Colonic mucosa (tissue), 4 donors: ENCODE data around the gene KRT84. TPM values are rescaled to one million over a fixed set of nuclear protein-coding genes. Genes with fewer than 3 reads are reported as not detected.

Source experiments
- DNase-seq: peaks from one replicate; pipeline ENCODE4 v3.0.0-alpha.2; 2020
- H3K27ac ChIP-seq: fragments of 200-600 bp; one replicate; pipeline ENCODE4 v1.8.0; 2021
- H3K27me3 ChIP-seq: fragments of 200-600 bp; one replicate; pipeline ENCODE4 v1.8.0; 2021
- H3K36me3 ChIP-seq: fragments of 200-600 bp; one replicate; pipeline ENCODE4 v1.8.0; 2021
- H3K4me1 ChIP-seq: fragments of 200-600 bp; one replicate; pipeline ENCODE4 v1.8.0; 2021; ENCODE audit warnings: mild to moderate bottlenecking
- H3K4me3 ChIP-seq: fragments of 200-600 bp; one replicate; pipeline ENCODE4 v1.8.0; 2021
- H3K9ac ChIP-seq, 2 donors: one replicate each; pipeline ENCODE4 v1.7.0; 2013; ENCODE audit warnings: control low read depth in 2 of 2, low read depth in 2 of 2, low read length in 2 of 2
- H3K9me3 ChIP-seq: fragments of 200-600 bp; one replicate; pipeline ENCODE4 v1.8.0; 2021
- intact Hi-C: fragments of 100-400 bp; cut with DNase I; formaldehyde crosslinking; loops from one replicate; pipeline ENCODE4 v1.14.1; 2022
- total RNA-seq, 2 donors: library from RNA; stranded (reverse); fragmentation: NEBNext Ultra II Directional in 1 of 2; extraction: Animal tissue kit (Norgen Biotek cat#: 25700) in 1 of 2; gene quantifications; one replicate each; pipeline ENCODE4 v1.2.1, GENCODE V29; 2021
- TF ChIP-seq, protein P1 (sequence below): fragments of 200-600 bp; IDR thresholded peaks from one replicate; pipeline ENCODE4 v1.8.0; 2022; ENCODE audit warnings: antibody characterized with exemption, mild to moderate bottlenecking
- donor health status: healthy.
- donor health status: DM: no; HTN: no; CAD: no.
- donor health status: DM: no; HTN: no; CAD: no.

Gene KRT84
- total RNA-seq: not detected

GRCh38 chr12:52385226-52385702 lies at the start of gene KRT84:
Gene KRT84, minus strand, starts transcription at chr12:52385652. Its CDS starts 67 bp downstream, at chr12:52385585.
- Histone ChIP-seq H3K9ac (no peak within 1 kb of the TSS), H3K27ac (no peak within 1 kb of the TSS), H3K4me3 (no peak within 1 kb of the TSS), H3K36me3 (no peaks in the 10 kb centered on the region), H3K4me1 (no peaks in the 10 kb centered on the region), H3K27me3 (no peaks in the 10 kb centered on the region), H3K9me3 (no peaks in the 10 kb centered on the region)
- DNase-seq: no peak
- intact Hi-C loops: no loop called here
- TF ChIP-seq, protein P1, sequence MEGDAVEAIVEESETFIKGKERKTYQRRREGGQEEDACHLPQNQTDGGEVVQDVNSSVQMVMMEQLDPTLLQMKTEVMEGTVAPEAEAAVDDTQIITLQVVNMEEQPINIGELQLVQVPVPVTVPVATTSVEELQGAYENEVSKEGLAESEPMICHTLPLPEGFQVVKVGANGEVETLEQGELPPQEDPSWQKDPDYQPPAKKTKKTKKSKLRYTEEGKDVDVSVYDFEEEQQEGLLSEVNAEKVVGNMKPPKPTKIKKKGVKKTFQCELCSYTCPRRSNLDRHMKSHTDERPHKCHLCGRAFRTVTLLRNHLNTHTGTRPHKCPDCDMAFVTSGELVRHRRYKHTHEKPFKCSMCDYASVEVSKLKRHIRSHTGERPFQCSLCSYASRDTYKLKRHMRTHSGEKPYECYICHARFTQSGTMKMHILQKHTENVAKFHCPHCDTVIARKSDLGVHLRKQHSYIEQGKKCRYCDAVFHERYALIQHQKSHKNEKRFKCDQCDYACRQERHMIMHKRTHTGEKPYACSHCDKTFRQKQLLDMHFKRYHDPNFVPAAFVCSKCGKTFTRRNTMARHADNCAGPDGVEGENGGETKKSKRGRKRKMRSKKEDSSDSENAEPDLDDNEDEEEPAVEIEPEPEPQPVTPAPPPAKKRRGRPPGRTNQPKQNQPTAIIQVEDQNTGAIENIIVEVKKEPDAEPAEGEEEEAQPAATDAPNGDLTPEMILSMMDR: no peak

DNA sequence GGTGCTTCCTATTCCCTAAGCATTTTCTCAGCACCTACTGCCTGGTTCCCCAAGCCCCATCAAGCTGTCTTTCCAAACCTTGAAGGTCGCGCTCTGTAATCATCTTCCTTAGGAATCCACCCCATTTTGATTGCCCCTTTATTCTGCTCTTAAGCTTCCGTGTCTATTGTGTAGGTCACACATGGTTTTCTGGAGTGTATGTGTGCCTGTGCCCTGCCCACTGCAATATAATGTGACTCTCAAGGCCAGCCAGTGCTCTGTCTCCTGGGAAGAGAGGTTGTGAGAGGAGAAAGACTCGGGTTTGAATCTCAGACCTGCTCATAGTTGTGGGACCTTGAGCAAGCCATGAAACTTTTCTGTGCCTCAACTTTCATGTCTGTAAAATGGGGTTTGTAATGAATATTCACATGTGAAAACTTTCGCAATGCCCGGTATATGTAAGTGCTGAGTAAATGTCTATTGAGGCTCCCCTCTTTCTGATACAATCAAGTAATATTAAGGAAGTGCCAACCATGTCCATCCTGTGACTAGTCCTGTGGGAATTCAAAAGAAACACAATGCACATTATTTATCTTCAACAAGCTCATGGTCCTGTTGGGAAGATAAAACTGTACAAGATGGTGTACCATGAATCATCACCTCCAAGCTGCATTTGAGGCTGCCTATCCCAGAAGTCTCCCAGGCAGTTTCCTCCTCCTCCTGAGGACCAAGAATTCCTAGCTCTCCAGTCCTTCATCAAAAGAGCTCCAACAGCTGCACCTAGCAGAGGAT lies 49.5 kb upstream of the KRT84 start:
- Histone ChIP-seq H3K27me3 (no peaks in the 10 kb centered on the region), H3K27ac (no peak overlapping the region), H3K9ac (no peak overlapping the region), H3K36me3 (no peaks in the 10 kb centered on the region), H3K9me3 (no peaks in the 10 kb centered on the region), H3K4me1 (no peaks in the 10 kb centered on the region), H3K4me3 (no peak overlapping the region)
- intact Hi-C loops: no loop called here
- TF ChIP-seq, protein P1: no peak
- no peak for DNase-seq

- intact Hi-C loops: no loop called here
- TF ChIP-seq, protein P1: no peak
- DNase-seq: no peak
- Histone ChIP-seq H3K27me3 (no peaks in the 10 kb centered on the region), H3K4me3 (no peak within 1 kb of the TSS), H3K9ac (no peak within 1 kb of the TSS), H3K9me3 (no peaks in the 10 kb centered on the region), H3K36me3 (no peaks in the 10 kb centered on the region), H3K4me1 (no peaks in the 10 kb centered on the region), H3K27ac (no peak within 1 kb of the TSS)
Observed at GRCh38 chr12:52434081-52434733, 48.8 kb upstream of the KRT84 start, which contains the start of gene KRT75. Gene KRT75, minus strand, starts transcription at chr12:52434371. Its CDS starts 67 bp downstream, at chr12:52434304.

DNA sequence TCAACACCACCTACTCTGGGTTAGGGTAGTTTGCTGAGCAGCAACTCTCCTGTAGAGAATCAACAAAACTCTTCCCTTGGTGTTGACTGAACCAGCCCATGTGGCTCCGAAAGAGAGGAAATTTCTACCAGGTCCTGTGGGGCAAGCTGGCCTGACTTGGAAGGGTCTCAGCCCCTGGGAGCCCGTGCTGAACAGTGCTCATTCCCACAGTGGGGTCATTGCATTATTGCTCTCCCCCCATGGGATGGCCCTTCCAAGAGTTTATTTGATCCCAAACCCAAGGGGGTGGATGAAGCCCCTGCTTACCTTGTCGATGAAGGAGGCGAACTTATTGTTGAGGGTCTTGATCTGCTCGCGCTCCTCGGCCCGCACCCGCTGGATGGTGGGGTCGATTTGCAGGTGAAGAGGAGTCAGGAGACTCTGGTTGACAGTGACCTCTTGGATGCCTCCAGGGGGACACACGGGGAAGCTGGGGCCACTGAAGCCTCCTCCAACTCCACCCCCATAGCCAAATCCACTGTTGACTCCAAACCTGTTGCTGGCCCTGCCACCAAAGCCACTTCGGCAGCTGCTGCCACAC lies 48.1 kb upstream of the KRT84 start:
- H3K27ac ChIP-seq: no peak overlapping the region
- H3K4me3 ChIP-seq: no peak overlapping the region
- no peaks in the 10 kb centered on the region for H3K27me3 ChIP-seq
- no peak overlapping the region for H3K9ac ChIP-seq
- no peak for DNase-seq
- TF ChIP-seq, protein P1: no peak
- H3K9me3 ChIP-seq: no peaks in the 10 kb centered on the region
- H3K36me3 ChIP-seq: no peaks in the 10 kb centered on the region
- no peaks in the 10 kb centered on the region for H3K4me1 ChIP-seq
- intact Hi-C loops: no loop called here

DNA sequence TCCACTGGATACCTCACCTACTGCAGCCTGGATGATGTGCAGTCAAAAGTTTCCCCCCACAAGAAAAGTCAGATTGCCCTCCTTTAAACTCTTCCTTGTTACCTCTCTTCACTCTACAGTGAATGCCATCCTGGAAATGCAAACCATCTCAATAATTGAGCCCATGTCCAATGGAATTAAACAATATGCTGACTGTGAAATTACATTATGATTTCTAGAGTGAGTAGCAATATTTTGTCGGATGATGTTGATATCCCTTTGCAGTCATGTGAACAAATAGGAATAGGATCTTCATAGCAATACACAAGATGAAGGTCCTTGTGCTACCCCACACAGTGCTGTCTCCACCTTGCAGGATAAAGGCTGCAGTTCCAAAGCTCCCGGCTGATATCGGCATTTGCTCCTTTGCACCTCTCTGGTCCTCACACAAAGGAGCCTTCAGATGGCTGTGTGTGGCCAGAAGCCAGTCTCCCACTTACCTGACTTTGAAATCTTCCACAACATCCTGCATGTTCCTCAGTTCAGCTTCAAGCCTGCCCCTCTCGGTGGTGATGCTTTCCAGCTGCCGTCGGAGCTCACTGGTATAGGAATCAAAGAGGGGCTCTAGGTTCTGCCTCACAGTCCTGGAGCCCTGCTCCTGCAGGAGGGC lies 47.2 kb upstream of the KRT84 start:
- H3K27ac ChIP-seq: no peak overlapping the region
- no peaks in the 10 kb centered on the region for H3K36me3 ChIP-seq
- H3K9ac ChIP-seq: no peak overlapping the region
- H3K27me3 ChIP-seq: no peaks in the 10 kb centered on the region
- intact Hi-C loops: no loop called here
- H3K9me3 ChIP-seq: no peaks in the 10 kb centered on the region
- no peak overlapping the region for H3K4me3 ChIP-seq
- DNase-seq: no peak
- H3K4me1 ChIP-seq: no peaks in the 10 kb centered on the region
- TF ChIP-seq, protein P1: no peak
